KOPT-K1 (cell line): ENCODE measurements around the gene ZBTB7C.

Experiments used
- H3K27ac ChIP-seq: fragments of 200-600 bp; sonication (generic); 2 replicates; pipeline ENCODE4 v1.5.1; 2016; ENCODE audit warnings: antibody characterized with exemption, mild to moderate bottlenecking, low read depth, low read length; ENCODE audit not compliant: poor library complexity, severe bottlenecking
- H3K36me3 ChIP-seq: fragments of 200-600 bp; sonication (generic); 2 replicates; pipeline ENCODE4 v1.5.1; 2017; ENCODE audit warnings: antibody characterized with exemption, mild to moderate bottlenecking, low read length, moderate library complexity; ENCODE audit not compliant: insufficient read depth
- H3K9me3 ChIP-seq: fragments of 200-600 bp; sonication (generic); 2 replicates; pipeline ENCODE4 v1.5.1; 2017; ENCODE audit warnings: antibody characterized with exemption, low read length, mild to moderate bottlenecking; ENCODE audit not compliant: insufficient read depth, poor library complexity, severe bottlenecking

The ZBTB7C gene

DNA sequence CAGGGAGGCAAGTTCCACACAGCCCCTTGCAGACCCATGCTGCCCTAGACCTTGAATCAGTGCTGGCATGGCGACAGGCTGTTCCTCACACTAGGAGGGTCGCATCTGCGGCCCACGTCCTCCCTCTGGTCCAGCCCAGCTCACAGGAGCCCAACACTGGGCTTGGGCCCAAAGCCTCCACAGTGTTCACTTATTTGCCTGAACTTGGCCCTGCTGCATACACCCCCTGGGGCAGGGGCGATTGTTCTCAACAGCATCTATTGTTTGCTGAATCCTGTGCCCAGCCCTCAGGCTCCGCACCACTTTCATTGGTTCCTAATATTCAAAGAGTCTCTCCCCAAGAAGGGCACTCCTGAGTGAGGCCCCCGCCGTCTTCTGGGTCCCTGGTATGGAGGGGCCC is 90.7 kb downstream of the ZBTB7C start:
- Histone ChIP-seq H3K27ac (no peak overlapping the region), H3K9me3 (no peaks in the 10 kb centered on the region), H3K36me3 (no peaks in the 10 kb centered on the region)

DNA sequence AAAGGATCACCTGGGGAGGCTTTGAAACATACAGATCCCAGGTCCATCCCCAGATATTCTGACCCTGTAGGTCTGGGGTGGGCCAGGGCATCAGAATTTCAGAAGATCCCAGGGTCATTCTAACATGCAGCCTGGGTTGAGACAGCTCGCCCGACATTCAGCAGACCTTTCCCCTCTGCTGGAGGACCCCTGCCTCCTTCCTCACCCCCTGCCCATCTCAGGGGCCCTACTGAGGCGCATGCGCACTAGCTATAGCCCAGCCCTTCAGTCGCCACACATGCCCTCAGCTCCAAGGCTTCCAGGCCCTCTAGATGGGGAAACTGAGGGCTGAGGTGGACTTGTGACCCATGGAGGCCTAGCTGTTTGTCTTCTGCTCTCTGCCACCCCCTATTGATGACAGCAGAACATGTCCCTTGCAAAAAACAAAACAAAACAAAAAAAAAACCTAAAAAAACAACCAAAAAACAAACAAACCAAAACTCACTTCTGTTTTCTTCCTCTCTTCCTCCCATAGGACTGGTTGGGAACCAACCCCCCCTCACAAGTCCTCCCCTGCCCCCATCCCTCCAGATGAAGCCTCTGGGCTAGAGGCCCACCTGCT is 91.3 kb downstream of the ZBTB7C start:
- Histone ChIP-seq H3K9me3 (no peaks in the 10 kb centered on the region), H3K36me3 (no peaks in the 10 kb centered on the region), H3K27ac (no peak overlapping the region)

DNA sequence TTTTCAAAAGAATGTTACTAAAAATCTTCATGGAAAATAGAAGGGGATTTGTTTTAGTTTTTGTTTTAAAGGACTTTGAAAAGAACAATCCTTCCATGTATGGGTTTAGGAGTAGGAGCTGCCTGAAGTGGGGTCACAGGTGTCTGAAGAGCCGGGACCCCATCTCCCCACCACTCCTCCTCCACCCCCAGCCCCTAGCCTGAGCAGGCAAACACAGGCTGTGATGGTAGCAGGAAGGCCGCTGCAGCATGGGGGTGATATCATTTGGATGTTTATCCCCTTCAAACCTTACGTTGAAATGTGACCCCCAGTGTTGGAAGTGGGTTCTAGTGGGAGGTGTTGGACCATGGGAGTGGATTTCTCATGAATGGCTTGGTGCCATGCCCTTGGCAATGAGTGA is 93.0 kb downstream of the ZBTB7C start:
- Histone ChIP-seq H3K9me3 (no peaks in the 10 kb centered on the region), H3K36me3 (no peaks in the 10 kb centered on the region), H3K27ac (no peak overlapping the region)

DNA sequence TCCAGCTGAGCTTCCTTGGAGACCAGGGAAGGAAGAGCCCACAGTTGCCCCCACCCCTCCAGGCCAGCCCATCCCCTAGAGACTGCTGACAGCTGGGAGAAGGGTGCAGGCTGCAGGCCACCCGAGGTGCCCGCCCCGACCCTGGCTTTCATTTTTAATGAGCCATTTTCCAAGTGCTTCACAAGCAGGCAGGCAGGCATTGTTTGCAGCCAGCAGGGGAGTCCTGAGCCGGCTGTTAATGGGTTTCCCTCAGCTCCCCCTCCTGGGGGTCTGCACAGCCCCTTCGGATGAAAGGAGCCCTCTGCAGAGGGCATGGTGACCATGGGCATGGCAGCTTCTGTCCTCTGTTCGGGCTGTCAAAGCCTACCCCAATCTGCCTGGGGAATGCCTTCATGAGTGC is 94.5 kb downstream of the ZBTB7C start:
- H3K27ac ChIP-seq = no peak overlapping the region
- no peaks in the 10 kb centered on the region for H3K9me3 ChIP-seq
- no peaks in the 10 kb centered on the region for H3K36me3 ChIP-seq

DNA sequence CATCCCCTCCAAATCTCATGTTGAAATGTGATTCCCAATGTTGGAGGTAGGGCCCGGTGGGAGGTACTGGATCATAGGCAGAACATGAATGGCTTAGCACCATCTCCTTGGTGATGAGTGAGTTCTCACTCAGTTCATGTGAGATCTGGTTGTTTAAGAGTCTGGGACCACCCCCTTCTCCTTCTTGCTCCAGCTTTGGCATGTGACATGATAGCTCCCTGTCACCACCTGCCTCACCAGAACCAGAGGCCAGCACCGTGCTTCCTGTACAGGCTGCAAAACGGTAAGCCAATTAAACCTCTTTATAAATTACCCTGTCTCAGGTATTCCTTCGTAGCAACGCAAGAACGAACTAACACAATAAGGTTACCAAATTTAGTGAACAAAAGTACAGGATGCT is 95.4 kb downstream of the ZBTB7C start:
- no peaks in the 10 kb centered on the region for H3K9me3 ChIP-seq
- no peak overlapping the region for H3K27ac ChIP-seq
- no peaks in the 10 kb centered on the region for H3K36me3 ChIP-seq

DNA sequence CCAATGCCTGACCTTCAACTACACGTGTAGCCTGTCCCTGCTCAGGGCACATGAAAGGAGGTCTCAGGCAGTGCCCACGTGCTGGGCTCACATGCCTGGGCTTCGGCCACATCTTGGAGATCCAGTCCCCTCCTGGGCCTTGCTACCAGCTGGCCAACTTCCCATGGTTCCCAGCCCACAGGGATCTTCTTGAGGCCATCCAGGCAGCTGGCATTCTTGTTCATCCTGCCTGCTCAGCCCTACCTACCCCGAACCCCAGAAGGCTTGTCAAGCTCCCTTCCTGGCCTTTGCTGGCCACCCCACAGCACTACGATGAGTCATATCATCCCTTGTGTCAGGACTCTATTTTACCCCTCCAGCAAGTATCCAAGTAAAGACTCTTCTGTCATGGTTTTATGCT is 97.1 kb downstream of the ZBTB7C start:
- Histone ChIP-seq H3K36me3 (no peaks in the 10 kb centered on the region), H3K27ac (no peak overlapping the region), H3K9me3 (no peaks in the 10 kb centered on the region)

DNA sequence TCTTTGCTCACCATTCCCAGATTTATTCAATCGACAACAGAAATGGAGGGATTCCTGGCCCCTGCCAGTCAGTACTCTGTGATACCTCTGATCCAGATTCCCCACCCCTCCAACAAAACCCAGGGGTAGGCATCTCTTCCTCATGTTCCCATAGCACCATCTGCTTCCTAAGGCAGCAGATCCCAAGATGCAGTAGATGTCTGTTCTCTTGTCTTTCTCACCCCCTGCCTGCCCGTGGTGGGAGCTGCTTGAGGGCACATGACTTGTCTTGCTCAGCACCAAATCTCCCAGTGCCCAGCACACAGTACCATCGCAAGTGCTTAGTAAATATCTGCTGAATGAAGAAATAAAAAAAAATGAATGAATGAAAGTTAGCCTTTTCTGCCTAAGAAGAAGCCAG is 98.2 kb downstream of the ZBTB7C start:
- Histone ChIP-seq H3K27ac (no peak overlapping the region), H3K9me3 (no peaks in the 10 kb centered on the region), H3K36me3 (no peaks in the 10 kb centered on the region)

DNA sequence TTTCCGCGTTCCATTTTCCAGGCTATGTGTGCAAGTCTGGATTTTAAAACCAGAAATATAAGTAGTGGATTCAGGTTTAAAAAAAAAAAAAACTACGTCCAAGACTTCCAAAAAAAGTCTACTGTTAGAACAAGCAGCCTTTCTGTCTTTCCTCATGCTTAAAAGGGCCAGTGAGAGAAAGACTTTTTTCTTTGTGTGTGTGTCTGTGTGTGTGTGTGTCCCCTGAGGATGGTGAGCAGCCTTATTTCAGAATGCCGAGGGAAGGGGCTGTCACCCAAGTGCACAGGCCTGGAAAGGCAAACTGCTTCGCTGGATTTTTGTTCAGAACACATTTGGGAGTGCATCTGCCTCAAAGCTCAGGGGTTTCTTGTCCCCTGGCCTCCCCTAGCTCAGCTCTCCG is 98.8 kb downstream of the ZBTB7C start:
- Histone ChIP-seq H3K9me3 (no peaks in the 10 kb centered on the region), H3K27ac (no peak overlapping the region), H3K36me3 (no peaks in the 10 kb centered on the region)

DNA sequence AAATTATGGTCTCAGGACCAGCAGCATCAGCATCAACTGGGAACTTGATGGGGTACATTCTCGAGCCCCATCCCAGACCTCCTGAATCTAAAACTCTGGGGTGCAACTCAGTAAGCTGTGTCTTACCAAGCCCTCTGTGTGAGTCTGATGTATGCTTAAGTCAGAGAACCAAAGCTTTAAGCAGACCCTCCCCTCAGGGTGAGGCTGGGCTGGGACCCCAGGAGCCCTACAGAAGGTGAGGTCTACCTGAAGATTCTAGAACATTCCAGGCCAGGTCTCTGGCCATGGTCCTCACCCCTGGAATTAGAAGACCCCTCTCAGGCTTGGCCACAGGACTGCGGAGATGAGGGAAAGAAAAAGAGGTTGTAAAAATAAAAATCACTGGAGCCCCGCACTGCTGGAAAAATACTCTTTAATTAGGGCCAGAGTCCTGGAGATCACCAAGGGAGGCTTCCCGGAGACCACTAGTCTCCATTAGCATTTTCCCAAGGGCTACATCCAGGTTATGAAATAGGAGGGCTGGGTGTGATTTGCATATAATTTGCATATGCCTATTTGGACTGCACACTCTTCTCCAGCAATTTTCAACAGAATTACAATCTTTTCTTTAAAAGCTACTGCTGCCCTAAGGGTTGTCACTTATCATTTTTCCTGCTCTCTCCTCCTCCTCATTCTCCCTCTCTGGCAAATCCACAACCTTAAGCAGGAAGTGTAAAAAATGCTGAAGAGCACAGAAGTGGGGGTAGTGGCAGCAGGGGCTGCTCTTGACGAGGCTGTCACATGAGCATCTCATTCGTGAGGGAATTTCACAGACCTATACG is 100.2 kb downstream of the ZBTB7C start:
- no peak overlapping the region for H3K27ac ChIP-seq
- H3K36me3 ChIP-seq = no peaks in the 10 kb centered on the region
- no peaks in the 10 kb centered on the region for H3K9me3 ChIP-seq

DNA sequence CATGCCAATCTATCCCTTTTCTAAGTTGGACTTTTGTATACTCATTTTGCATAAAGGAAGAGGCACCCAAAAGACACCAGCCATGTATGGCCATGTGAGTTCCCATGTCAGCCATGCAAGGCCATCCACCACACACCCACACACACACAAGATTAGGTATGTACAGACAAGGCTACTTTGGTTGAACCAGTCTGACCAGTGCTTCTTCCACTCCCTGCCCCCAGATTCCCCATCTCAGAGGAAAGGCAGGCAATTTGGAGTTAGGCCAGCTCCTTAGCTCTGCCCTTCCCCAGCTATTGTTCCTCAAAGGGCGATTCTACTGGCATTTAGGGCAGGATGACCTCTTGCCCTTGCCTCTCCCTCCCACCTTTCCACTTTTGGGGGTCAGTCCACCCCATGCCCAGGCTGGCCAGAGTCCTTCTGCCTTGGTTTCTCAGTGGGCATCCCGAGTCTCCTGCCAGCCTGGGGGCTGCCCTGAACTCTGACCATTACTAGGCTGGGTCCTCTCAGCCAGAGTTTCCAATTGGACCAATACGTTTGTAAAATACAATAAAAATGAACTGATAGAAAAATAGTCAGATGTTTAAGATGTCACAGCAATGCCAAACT is 101.1 kb downstream of the ZBTB7C start:
- Histone ChIP-seq H3K9me3 (no peaks in the 10 kb centered on the region), H3K27ac (no peak overlapping the region), H3K36me3 (no peaks in the 10 kb centered on the region)

DNA sequence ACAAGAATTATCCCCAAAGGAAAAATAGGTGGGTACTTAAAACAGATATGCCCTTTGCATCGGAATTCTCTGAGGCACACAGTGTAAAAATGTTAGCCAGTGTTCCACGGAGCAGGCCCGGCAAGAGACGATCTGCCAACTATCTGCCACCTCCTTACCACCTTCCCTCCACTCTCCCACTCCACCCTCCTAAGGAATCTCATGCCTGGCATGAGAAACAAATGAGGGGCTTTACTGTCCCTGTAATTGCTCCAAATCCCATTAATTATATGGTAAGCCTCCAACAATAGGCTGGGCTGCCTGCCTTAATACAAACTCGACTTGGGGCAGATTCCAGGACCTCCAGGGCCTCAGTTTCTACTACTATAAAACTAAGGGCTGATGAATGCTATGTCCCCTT is 102.3 kb downstream of the ZBTB7C start:
- Histone ChIP-seq H3K36me3 (no peaks in the 10 kb centered on the region), H3K9me3 (no peaks in the 10 kb centered on the region), H3K27ac (no peak overlapping the region)

DNA sequence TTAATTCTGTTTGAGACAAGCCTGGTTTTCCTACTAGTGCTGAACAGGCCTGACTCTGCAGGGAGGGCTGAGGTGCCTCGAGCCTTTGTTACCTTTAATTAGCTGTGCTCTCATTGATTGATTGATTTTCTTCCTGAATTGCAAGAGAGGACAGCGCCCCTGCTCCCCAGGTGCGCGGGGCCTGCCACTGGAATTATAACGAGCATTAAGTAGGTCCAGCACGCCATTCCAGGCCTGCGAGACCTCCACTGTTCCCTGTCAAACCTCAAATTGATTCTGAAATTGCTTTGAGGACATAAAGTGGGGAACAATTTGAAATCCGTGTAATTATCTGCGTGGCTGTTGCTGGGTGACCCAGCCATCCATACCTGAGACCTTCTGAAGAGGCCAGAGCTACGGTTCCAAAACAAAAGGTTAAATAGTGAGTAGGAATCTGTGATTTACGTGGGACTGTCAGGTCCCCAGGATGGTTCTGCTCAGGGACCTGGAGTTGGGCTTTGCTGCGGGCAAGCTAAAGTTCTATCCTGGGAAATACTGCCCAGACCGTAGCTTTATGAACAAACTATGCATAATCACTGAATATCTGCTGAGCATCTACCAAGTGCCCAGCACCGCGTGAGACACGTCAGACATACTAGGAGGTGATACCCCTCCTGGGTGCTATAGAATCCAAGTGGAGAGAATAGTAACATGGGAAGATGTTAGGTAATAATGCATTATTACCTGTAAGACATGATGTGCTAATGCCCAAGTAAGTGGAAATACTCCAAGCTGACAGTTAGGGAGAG is 104.1 kb downstream of the ZBTB7C start:
- no peaks in the 10 kb centered on the region for H3K9me3 ChIP-seq
- no peaks in the 10 kb centered on the region for H3K36me3 ChIP-seq
- no peak overlapping the region for H3K27ac ChIP-seq

DNA sequence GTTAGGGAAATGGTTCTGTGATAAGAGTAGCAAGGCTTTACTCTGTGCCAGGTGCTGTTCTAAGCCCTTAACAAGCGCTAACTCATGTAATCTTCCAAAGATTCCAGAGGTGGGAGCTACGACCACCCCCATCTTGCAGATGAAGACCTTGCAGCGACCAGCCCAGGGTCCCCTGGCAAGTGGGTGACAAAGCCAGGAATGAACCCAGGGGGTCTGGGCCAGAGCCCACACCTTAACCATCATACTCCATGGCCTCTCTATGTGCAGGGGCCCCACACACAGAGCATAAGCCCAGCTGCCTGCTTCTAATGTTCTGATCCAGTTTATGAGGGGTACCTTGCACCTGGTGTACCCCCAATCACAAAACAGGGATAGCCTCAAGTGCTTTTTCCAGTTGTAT is 105.3 kb downstream of the ZBTB7C start:
- no peaks in the 10 kb centered on the region for H3K9me3 ChIP-seq
- no peaks in the 10 kb centered on the region for H3K36me3 ChIP-seq
- H3K27ac ChIP-seq = no peak overlapping the region

DNA sequence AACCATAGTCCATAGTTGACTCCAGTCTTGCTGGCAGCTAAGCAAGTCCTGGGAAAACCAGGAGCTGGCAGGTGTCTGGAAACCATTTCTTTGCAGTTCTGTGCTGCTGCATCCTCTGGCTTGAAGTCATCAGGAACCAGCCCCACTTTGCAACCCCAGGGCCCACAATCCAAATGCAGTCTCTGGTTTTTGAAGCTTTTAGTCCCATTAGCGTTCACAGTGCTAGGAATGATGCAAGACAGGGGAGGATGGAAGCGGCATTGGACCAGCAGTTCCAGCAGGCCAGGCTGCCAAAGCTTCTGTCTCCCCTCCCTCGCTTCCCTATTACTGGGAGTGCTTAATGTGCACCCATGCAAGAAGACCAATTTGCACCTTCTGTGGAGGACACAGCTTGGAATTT is 106.4 kb downstream of the ZBTB7C start:
- Histone ChIP-seq H3K27ac (no peak overlapping the region), H3K9me3 (no peaks in the 10 kb centered on the region), H3K36me3 (no peaks in the 10 kb centered on the region)

DNA sequence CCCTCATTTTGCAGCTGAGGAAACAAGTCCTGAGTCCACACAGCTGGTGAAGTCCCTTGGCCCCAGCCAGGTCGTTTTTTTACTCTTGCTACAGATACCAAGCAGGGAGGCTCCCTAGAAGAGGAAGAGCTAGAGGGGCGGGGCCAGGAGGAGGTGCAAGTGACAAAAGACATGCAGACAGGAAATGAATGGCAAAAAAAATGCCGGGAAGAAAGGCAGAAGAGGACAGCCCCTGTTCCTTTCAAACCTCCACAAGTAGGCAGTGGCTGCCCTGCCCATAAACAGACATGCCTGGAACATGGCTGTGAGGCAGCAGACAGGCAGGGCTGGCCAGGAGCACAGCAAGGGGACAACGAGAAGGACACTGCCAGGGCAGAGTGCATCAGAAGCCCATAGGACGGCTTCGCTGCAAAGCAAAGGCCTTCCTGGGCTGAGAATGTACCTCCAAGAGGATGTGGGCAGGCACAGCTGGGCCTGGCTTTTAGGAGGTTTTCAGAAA is 108.7 kb downstream of the ZBTB7C start:
- H3K27ac ChIP-seq = no peak overlapping the region
- no peaks in the 10 kb centered on the region for H3K9me3 ChIP-seq
- H3K36me3 ChIP-seq = no peaks in the 10 kb centered on the region
